GM10266 (cell line): Measurements from ENCODE around the gene ATP6V1E1.

Experiments used
- DNase-seq: peaks from one replicate; pipeline ENCODE4 v3.0.0; 2012; ENCODE audit errors: extremely low spot score
- TF ChIP-seq, protein P1 (sequence below): IDR thresholded peaks from 2 replicates; pipeline ENCODE4 v1.5.1; 2012; ENCODE audit warnings: mild to moderate bottlenecking, low read depth; ENCODE audit not compliant: control insufficient read depth, insufficient read depth; ENCODE audit errors: missing control alignments

ATP6V1E1 gene

DNA sequence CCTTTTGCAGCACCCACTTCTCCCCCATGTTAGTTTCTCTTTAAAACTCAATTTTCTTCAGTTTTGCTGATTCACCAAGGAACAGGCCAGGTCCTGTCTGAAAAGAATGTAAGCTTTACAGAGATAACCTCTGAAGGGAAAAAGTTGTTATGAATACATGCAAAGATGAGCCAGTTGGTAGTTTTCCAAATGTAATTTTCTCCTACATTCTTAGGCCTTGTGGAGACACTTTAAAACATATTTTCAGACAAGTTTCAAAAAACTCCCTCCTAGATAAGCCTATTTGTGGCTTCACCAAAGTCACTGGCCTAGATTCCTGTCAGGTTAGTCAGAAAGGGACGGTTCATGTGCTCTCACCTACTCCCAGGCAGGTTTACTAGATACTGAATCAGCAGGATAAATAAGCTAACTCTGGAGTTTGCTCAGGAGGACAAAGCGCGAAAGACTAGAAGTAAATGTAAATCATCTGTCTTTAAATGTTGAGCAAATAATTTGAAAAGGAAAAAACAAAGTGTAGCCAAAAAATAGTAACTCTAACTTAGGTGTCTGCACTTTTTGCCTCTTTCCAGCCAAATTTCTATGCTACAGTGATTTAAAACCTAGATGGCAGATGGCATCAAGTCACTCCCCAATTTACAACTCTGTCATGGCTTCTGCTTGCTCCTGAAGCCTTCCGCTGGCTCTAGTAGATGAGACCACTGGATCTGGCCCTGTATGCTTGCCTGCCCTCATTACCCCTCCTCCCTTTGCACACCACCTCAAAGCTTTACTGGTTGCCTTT is 4.9 kb upstream of the ATP6V1E1 start:
- DNase-seq: no peak
- TF ChIP-seq, protein P1, sequence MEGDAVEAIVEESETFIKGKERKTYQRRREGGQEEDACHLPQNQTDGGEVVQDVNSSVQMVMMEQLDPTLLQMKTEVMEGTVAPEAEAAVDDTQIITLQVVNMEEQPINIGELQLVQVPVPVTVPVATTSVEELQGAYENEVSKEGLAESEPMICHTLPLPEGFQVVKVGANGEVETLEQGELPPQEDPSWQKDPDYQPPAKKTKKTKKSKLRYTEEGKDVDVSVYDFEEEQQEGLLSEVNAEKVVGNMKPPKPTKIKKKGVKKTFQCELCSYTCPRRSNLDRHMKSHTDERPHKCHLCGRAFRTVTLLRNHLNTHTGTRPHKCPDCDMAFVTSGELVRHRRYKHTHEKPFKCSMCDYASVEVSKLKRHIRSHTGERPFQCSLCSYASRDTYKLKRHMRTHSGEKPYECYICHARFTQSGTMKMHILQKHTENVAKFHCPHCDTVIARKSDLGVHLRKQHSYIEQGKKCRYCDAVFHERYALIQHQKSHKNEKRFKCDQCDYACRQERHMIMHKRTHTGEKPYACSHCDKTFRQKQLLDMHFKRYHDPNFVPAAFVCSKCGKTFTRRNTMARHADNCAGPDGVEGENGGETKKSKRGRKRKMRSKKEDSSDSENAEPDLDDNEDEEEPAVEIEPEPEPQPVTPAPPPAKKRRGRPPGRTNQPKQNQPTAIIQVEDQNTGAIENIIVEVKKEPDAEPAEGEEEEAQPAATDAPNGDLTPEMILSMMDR: no peak

DNA sequence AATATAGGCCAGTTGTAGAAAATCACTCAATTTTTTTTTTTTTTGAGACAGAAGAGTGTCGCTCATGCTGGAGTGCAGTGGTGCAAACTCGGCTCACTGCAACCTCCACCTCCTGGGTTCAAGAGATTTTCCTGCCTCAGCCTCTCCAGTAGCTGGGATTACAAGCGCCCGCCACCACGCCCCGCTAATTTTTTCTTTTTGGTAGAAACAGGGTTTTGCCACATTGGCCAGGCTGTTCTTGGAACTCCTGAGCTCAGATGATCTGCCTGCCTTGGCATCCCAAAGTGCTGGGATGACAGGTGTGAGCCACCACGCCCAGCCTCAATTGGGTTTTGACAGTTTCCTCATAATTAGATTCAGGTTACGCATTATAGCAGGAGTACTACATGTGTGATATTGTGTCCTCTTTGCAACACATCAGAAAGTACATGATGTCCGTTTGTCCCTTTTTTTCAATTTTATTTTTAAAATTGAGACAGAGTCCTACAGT is 2.6 kb upstream of the ATP6V1E1 start:
- no peak for DNase-seq
- TF ChIP-seq, protein P1: no peak

DNA sequence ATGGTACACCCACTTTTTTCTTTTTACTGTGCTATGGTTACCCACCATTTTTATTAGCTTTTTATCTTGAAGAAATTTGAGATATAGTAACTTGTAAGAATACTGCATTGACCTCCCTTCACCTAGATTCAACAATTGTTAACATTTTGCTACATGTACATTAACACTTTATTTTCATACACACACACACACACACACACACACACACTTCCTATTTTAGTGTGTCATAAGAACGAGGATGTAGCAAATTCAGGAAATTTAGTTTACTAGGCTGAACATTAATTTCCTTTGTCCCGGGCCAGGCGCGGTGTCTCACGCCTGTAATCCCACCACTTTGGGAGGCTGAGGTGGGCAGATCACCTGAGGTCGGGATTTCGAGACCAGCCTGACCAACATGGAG is 1.1 kb upstream of the ATP6V1E1 start:
- TF ChIP-seq, protein P1: no peak
- DNase-seq: no peak

DNA sequence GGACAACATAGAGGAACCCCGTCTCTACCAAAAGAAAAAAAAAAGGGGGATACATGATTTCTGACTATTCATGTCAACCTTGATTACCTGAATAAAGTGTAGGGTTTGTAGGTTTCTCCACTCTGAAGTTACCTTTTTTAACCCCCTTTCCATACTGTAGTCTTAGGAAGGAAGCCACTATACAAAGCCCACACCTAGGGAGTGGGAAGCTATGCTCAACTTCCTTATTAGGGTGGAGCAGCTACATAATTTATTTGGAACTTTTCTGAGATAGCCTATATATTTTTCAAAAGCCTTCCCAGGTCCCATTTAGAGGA is 582 bp upstream of the ATP6V1E1 start:
- no peak for DNase-seq
- TF ChIP-seq, protein P1: no peak

DNA sequence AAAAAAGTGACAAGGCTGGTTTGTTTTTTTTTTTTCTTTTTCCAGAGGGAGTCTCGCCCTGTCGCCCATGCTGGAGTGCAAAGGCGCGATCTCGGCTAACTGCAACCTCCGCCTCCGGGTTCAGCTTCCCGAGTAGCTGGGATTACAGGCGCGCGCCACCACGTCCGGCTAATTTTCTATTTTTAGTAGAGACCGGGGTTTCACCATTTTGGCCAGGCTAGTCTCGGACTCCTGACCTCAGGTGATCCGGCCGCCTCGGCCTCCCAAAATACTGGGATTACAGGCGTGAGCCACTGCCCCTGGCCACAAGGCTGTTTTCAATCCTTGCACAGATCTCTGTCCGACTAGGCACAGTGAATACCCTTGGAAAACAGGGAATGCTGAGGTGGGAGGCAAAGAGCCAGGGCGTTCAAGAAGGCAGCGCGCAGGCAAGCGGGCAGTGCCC is 566 bp downstream of the ATP6V1E1 start:
- TF ChIP-seq, protein P1: no peak
- no peak for DNase-seq

DNA sequence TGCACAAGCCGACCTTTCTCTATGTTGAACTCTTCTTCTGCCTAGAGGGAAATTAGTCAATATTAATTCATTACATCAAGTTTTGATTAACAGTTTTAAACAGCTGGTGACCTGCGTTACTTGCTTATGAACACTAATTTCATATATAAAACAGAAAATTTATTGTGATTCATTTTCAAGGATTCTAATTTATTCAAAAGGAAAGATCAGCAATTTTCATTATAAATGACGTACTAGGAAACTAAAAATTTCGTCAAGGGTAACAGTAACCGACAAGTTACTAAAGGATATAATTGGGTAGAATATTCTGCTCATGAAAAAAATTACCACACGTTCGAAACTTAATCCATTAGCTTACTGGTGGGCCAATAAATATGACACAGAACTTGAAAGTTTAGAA is 15.3 kb downstream of the ATP6V1E1 start:
- DNase-seq: no peak

DNA sequence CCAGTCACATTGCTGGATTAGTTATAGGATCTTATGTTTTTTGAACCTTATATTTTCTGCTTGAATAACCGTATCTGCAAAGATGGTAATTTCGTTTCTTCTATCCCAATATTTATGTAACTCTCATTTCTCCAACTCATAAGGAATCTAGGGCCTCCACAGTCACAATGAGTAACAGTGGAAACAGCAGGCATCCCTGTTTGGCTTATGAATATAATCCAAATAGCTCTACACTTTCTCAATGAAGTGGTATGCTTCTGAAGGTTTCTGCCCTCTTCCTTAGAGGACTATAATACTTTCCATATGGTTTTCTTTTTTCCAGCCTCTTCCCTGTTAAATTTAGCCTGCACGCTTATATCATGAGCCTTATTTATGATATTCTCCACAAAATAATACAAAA is 16.5 kb downstream of the ATP6V1E1 start:
- DNase-seq: no peak

More for the DNA sequence above, 15.3 kb downstream of the ATP6V1E1 start:
- TF ChIP-seq, protein P1: no peak

More for the DNA sequence above, 16.5 kb downstream of the ATP6V1E1 start:
- TF ChIP-seq, protein P1: no peak
